Measurements from ENCODE around the gene FHIT. TPM values are rescaled to one million over a fixed set of nuclear protein-coding genes. Genes with fewer than 3 reads are reported as not detected.

The FHIT gene
- total RNA-seq, 1 experiment from 2014 or later: 20.1 TPM

GRCh38 chr3:59990915-59991314, 1260.3 kb downstream of the FHIT start:
- ChIA-PET POLR2A (interaction anchor here (1.0 kb wide), 1 partner anchor 9 kb away, joined by 3 read pairs; no protein-coding TSS in a partner anchor), CTCF (no interaction called here)
- DNase-seq (ENCODE audit: unreplicated experiment): no peak
- H3K27me3 Mint-ChIP-seq (ENCODE audit: insufficient read depth, unreplicated experiment): no peaks in the 10 kb centered on the region
- TF ChIP-seq, protein P1, sequence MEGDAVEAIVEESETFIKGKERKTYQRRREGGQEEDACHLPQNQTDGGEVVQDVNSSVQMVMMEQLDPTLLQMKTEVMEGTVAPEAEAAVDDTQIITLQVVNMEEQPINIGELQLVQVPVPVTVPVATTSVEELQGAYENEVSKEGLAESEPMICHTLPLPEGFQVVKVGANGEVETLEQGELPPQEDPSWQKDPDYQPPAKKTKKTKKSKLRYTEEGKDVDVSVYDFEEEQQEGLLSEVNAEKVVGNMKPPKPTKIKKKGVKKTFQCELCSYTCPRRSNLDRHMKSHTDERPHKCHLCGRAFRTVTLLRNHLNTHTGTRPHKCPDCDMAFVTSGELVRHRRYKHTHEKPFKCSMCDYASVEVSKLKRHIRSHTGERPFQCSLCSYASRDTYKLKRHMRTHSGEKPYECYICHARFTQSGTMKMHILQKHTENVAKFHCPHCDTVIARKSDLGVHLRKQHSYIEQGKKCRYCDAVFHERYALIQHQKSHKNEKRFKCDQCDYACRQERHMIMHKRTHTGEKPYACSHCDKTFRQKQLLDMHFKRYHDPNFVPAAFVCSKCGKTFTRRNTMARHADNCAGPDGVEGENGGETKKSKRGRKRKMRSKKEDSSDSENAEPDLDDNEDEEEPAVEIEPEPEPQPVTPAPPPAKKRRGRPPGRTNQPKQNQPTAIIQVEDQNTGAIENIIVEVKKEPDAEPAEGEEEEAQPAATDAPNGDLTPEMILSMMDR (IDR thresholded peaks at IDR 0.05; ENCODE audit: unreplicated experiment): no peak
- no peak overlapping the region for H3K4me3 Mint-ChIP-seq (ENCODE audit: unreplicated experiment)
- BruUV-seq (replicated peaks): no TSS peak
- no peaks in the 10 kb centered on the region for H3K9me3 Mint-ChIP-seq (ENCODE audit: unreplicated experiment)
- H3K4me1 Mint-ChIP-seq (ENCODE audit: insufficient read depth, unreplicated experiment): no peaks in the 10 kb centered on the region
- intact Hi-C loops (cut with micrococcal nuclease): no loop called here
- no peak overlapping the region for H3K27ac Mint-ChIP-seq (ENCODE audit: low read depth, unreplicated experiment)
- no peaks in the 10 kb centered on the region for H3K36me3 Mint-ChIP-seq (ENCODE audit: insufficient read depth, unreplicated experiment)

DNA sequence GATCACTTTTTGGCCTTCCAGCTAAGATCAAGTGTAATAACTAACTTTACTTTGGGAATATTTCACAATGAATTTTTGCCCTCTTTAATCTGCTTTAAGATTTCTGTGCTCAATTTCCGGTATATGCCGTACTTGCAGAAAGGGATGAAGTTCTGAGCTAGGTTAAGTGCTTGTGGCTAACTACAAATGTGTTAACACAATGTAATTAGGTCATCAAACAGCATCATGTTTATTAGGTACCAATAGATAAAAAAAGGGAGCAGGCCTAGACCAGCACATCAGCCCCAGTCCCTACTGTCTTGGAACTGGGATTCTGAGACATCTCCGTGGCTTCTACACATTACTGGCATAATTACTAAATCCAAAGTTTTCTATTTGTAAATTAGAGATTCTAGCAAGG, 1268.7 kb downstream of the FHIT start:
- no peak for DNase-seq (ENCODE audit: unreplicated experiment)
- Mint-ChIP-seq H3K9me3 (ENCODE audit: unreplicated experiment) (no peaks in the 10 kb centered on the region), H3K4me1 (ENCODE audit: insufficient read depth, unreplicated experiment) (no peaks in the 10 kb centered on the region), H3K36me3 (ENCODE audit: insufficient read depth, unreplicated experiment) (no peaks in the 10 kb centered on the region), H3K27ac (ENCODE audit: low read depth, unreplicated experiment) (no peak overlapping the region), H3K27me3 (ENCODE audit: insufficient read depth, unreplicated experiment) (no peaks in the 10 kb centered on the region), H3K4me3 (ENCODE audit: unreplicated experiment) (no peak overlapping the region)
- ChIA-PET POLR2A (interaction anchor here (0.8 kb wide), 1 partner anchor 8 kb away, joined by 3 read pairs; no protein-coding TSS in a partner anchor), CTCF (no interaction called here)
- BruUV-seq (replicated peaks): no TSS peak
- TF ChIP-seq, protein P1 (IDR thresholded peaks at IDR 0.05; ENCODE audit: unreplicated experiment): no peak
- intact Hi-C loops (cut with micrococcal nuclease): no loop called here

- Mint-ChIP-seq H3K4me1 (ENCODE audit: insufficient read depth, unreplicated experiment) (no peaks in the 10 kb centered on the region), H3K4me3 (ENCODE audit: unreplicated experiment) (no peak overlapping the region), H3K36me3 (ENCODE audit: insufficient read depth, unreplicated experiment) (no peaks in the 10 kb centered on the region), H3K27ac (ENCODE audit: low read depth, unreplicated experiment) (no peak overlapping the region), H3K27me3 (ENCODE audit: insufficient read depth, unreplicated experiment) (no peaks in the 10 kb centered on the region), H3K9me3 (ENCODE audit: unreplicated experiment) (no peaks in the 10 kb centered on the region)
- TF ChIP-seq, protein P1 (IDR thresholded peaks at IDR 0.05; ENCODE audit: unreplicated experiment): no peak
- intact Hi-C loops (cut with micrococcal nuclease): no loop called here
- ChIA-PET CTCF (interaction anchor here (0.6 kb wide), 1 partner anchor 22 kb away, joined by 3 read pairs; no protein-coding TSS in a partner anchor), POLR2A (interaction anchor here (0.7 kb wide), 1 partner anchor 590 kb away, joined by 3 read pairs; no protein-coding TSS in a partner anchor)
- BruUV-seq (replicated peaks): no TSS peak
- no peak for DNase-seq (ENCODE audit: unreplicated experiment)
These were observed 1269.9 kb downstream of the FHIT start for GRCh38 chr3:59981377-59981776.

GRCh38 chr3:59980576-59980975, 1270.7 kb downstream of the FHIT start:
- BruUV-seq (replicated peaks): no TSS peak
- Mint-ChIP-seq H3K4me3 (ENCODE audit: unreplicated experiment) (no peak overlapping the region), H3K4me1 (ENCODE audit: insufficient read depth, unreplicated experiment) (no peaks in the 10 kb centered on the region), H3K36me3 (ENCODE audit: insufficient read depth, unreplicated experiment) (no peaks in the 10 kb centered on the region), H3K27me3 (ENCODE audit: insufficient read depth, unreplicated experiment) (no peaks in the 10 kb centered on the region), H3K27ac (ENCODE audit: low read depth, unreplicated experiment) (no peak overlapping the region), H3K9me3 (ENCODE audit: unreplicated experiment) (no peaks in the 10 kb centered on the region)
- intact Hi-C loops (cut with micrococcal nuclease): no loop called here
- TF ChIP-seq, protein P1 (IDR thresholded peaks at IDR 0.05; ENCODE audit: unreplicated experiment): no peak
- ChIA-PET POLR2A (no interaction called here), CTCF (no interaction called here)
- DNase-seq (ENCODE audit: unreplicated experiment): no peak

Data from MCF 10A (cell line).